GM12874 (cell line): ENCODE data around the gene FAIM2.

Source experiments
- CTCF ChIP-seq: IDR thresholded peaks from 2 replicates; pipeline ENCODE4 v1.5.1; 2011; ENCODE audit warnings: low read depth, mild to moderate bottlenecking, control low read depth, low read length, moderate library complexity; ENCODE audit not compliant: insufficient read depth

Gene FAIM2

GRCh38 chr12:49948866-49949845, 45.5 kb upstream of the FAIM2 start:
- TF ChIP-seq CTCF, result no peak

GRCh38 chr12:49947593-49948226, 44.0 kb upstream of the FAIM2 start:
- TF ChIP-seq CTCF, result no peak

- TF ChIP-seq CTCF, result no peak
These were observed 42.8 kb upstream of the FAIM2 start for GRCh38 chr12:49946497-49946896.

- TF ChIP-seq CTCF, result no peak
These were observed 42.4 kb upstream of the FAIM2 start for GRCh38 chr12:49946086-49946485.

DNA sequence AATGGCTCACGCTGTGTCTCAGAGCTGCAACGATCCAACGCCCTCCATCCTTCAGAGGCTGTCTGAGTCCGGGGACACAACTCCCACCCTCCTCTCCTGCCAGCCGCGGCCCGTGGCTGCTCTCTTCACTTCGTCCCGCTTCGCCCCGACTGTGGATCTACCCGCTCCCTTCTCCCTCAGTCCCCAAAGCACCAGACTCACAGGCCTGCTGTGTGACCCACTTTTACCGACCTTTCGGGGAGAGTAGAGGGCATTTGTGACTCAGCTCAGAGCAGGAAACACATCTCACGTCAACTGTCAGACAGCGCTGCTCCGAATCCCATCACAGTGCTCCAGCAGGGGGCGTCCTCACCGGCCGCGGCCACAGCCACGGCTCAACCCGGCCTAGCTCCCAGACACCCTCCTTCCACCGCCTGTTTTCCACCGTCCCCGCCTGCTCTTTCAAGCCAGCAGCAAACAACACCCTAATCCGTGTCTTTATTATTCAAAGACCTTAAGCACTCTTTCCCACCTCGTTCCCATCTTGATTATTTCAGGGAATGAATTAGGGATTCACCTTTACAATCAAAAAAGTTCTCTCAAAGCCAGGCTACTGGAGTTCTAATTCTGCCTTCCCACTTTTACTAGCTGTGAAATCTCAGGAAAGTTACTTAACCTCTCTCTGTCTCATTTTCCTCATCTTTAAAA, 41.8 kb upstream of the FAIM2 start:
- peak; percentile 98 for TF ChIP-seq CTCF

GRCh38 chr12:49944718-49945117, 41.0 kb upstream of the FAIM2 start:
- TF ChIP-seq CTCF, result no peak

DNA sequence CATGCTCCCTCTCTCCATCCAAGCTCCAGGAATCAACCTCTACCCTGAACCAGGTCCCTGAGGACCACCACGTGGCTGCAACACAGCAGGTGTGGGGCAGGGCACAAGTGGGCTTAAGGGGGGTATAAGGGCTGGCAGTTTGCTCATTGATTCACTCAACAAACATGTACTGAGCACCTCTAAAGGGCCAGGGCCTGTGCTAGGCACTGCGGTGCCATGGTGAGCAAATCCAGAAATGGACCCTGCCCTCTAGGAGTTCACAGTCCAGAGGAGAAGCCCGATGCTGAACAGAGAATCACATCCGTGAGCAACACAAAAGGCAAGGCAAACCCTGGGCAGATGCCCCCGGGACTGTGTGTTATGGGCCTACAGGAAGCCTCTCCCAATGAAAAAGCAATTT, 40.3 kb upstream of the FAIM2 start:
- no peak for TF ChIP-seq CTCF
